Panc1 (cell line): ENCODE measurements around the gene MTMR12. TPM values are rescaled to one million over a fixed set of nuclear protein-coding genes. Genes with fewer than 3 reads are reported as not detected.

Source experiments
- ATAC-seq: fragments of 200-7000 bp; cut with Tn5 transposase; 2 replicates; pipeline ENCODE4 v1.9.1; 2020; ENCODE audit warnings: mild to moderate bottlenecking, moderate library complexity
- BruUV-seq: library from RNA; stranded (reverse); fragments of 400-500 nt; replicated peaks from 2 replicates; lab custom pipeline; 2021; lab: Mats Ljungman, UMichigan
- CTCF ChIA-PET: fragments of 300-600 bp; sonication (Branson Sonifier 250); formaldehyde crosslinking; loops from one replicate; lab custom pipeline; 2022; ENCODE audit warnings: antibody characterized with exemption; lab: Charles Lee
- POLR2A ChIA-PET: fragments of 300-600 bp; sonication (Branson Sonifier 250); formaldehyde crosslinking; loops from one replicate; lab custom pipeline; 2022; ENCODE audit warnings: antibody characterized with exemption; lab: Charles Lee
- DNase-seq: peaks from one replicate; pipeline ENCODE4 v3.0.0-alpha.2; 2010; ENCODE audit warnings: low read depth, low spot score
- H3K27ac ChIP-seq: 2 replicates; pipeline ENCODE4 v1.5.1; 2011; ENCODE audit warnings: mild to moderate bottlenecking, low read length, inconsistent platforms
- H3K27me3 ChIP-seq: fragments of 200-500 bp; sonication (Bioruptor generic); 2 replicates; pipeline ENCODE4 v1.6.0; 2014; ENCODE audit warnings: low read length, inconsistent platforms; ENCODE audit not compliant: control insufficient read depth, insufficient read depth
- H3K36me3 ChIP-seq: fragments of 200-500 bp; sonication (Bioruptor generic); 2 replicates; pipeline ENCODE4 v1.5.1; 2014; ENCODE audit warnings: inconsistent platforms, mild to moderate bottlenecking, low read length, moderate library complexity; ENCODE audit not compliant: control insufficient read depth, insufficient read depth
- H3K4me1 ChIP-seq: 2 replicates; pipeline ENCODE4 v1.5.1; 2011; ENCODE audit warnings: inconsistent platforms, mild to moderate bottlenecking, low read length, moderate library complexity; ENCODE audit not compliant: control insufficient read depth, insufficient read depth
- H3K4me3 ChIP-seq, 2 experiments: 2 replicates each; pipeline ENCODE4 v1.5.1; 2011 to 2012; ENCODE audit warnings: low read depth in 2 of 2, low read length in 2 of 2, mild to moderate bottlenecking in 2 of 2, inconsistent platforms in 1 of 2, moderate library complexity in 1 of 2
- H3K9me3 ChIP-seq: fragments of 200-500 bp; sonication (Bioruptor generic); 2 replicates; pipeline ENCODE4 v1.5.1; 2014; ENCODE audit warnings: low read depth, mild to moderate bottlenecking, inconsistent platforms, low read length, moderate library complexity; ENCODE audit not compliant: control insufficient read depth, insufficient read depth
- POLR2AphosphoS5 ChIP-seq: IDR thresholded peaks from 2 replicates; pipeline ENCODE4 v1.6.1; 2012; ENCODE audit warnings: mild to moderate bottlenecking, low read depth, low read length, moderate library complexity
- SIN3A ChIP-seq: IDR thresholded peaks from 2 replicates; pipeline ENCODE4 v1.6.1; 2012; ENCODE audit warnings: low read depth, mild to moderate bottlenecking, low read length, moderate library complexity, borderline replicate concordance; ENCODE audit not compliant: insufficient read depth
- TCF7L2 ChIP-seq: IDR thresholded peaks from 2 replicates; pipeline ENCODE4 v1.6.1; 2011; ENCODE audit warnings: mild to moderate bottlenecking, low read depth, low read length, inconsistent platforms
- in situ Hi-C: cut with HindIII; loops from 2 replicates; pipeline ENCODE4 v1.10.0; 2016; ENCODE audit warnings: low sequenced_read_pairs, low pct_unique_long_range_greater_than_20kb
- intact Hi-C: fragments of 100-400 bp; cut with micrococcal nuclease; formaldehyde crosslinking; loops from one replicate; pipeline ENCODE4 v1.10.0; 2022; ENCODE audit not compliant: unreplicated experiment
- total RNA-seq: library from RNA; stranded (reverse); gene quantifications from one replicate; pipeline ENCODE4 v1.2.1, GENCODE V29; 2021; ENCODE audit not compliant: unreplicated experiment
- TF ChIP-seq, protein P1 (sequence below), 2 experiments: IDR thresholded peaks; 2 replicates each; pipeline ENCODE4 v1.6.1; 2011 to 2012; ENCODE audit warnings: low read depth in 2 of 2, control low read depth in 1 of 2, low read length in 1 of 2, mild to moderate bottlenecking in 1 of 2, moderate library complexity in 1 of 2; ENCODE audit not compliant: insufficient read depth in 1 of 2
- TF ChIP-seq, protein P2 (sequence below): fragments of 450-650 bp; IDR thresholded peaks from 2 replicates; pipeline ENCODE4 v1.5.1; 2017; ENCODE audit warnings: mild to moderate bottlenecking

The MTMR12 gene
- total RNA-seq, 1 experiment from 2014 or later, result 42.4 TPM

- H3K4me3 ChIP-seq, result no peak overlapping the region
- CTCF ChIA-PET, result no interaction called here
- H3K27ac ChIP-seq, result no peak overlapping the region
- DNase-seq (no peak), ATAC-seq (no peak)
- no peak for TF ChIP-seq TCF7L2
- no peak for TF ChIP-seq POLR2AphosphoS5
- TF ChIP-seq, protein P1, sequence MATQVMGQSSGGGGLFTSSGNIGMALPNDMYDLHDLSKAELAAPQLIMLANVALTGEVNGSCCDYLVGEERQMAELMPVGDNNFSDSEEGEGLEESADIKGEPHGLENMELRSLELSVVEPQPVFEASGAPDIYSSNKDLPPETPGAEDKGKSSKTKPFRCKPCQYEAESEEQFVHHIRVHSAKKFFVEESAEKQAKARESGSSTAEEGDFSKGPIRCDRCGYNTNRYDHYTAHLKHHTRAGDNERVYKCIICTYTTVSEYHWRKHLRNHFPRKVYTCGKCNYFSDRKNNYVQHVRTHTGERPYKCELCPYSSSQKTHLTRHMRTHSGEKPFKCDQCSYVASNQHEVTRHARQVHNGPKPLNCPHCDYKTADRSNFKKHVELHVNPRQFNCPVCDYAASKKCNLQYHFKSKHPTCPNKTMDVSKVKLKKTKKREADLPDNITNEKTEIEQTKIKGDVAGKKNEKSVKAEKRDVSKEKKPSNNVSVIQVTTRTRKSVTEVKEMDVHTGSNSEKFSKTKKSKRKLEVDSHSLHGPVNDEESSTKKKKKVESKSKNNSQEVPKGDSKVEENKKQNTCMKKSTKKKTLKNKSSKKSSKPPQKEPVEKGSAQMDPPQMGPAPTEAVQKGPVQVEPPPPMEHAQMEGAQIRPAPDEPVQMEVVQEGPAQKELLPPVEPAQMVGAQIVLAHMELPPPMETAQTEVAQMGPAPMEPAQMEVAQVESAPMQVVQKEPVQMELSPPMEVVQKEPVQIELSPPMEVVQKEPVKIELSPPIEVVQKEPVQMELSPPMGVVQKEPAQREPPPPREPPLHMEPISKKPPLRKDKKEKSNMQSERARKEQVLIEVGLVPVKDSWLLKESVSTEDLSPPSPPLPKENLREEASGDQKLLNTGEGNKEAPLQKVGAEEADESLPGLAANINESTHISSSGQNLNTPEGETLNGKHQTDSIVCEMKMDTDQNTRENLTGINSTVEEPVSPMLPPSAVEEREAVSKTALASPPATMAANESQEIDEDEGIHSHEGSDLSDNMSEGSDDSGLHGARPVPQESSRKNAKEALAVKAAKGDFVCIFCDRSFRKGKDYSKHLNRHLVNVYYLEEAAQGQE (IDR thresholded peaks at IDR 0.05; ENCODE audit: insufficient read depth in 1 of 2, low read depth in 2 of 2, low read length in 1 of 2), result no peak
- TF ChIP-seq, protein P2, sequence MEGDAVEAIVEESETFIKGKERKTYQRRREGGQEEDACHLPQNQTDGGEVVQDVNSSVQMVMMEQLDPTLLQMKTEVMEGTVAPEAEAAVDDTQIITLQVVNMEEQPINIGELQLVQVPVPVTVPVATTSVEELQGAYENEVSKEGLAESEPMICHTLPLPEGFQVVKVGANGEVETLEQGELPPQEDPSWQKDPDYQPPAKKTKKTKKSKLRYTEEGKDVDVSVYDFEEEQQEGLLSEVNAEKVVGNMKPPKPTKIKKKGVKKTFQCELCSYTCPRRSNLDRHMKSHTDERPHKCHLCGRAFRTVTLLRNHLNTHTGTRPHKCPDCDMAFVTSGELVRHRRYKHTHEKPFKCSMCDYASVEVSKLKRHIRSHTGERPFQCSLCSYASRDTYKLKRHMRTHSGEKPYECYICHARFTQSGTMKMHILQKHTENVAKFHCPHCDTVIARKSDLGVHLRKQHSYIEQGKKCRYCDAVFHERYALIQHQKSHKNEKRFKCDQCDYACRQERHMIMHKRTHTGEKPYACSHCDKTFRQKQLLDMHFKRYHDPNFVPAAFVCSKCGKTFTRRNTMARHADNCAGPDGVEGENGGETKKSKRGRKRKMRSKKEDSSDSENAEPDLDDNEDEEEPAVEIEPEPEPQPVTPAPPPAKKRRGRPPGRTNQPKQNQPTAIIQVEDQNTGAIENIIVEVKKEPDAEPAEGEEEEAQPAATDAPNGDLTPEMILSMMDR, result no peak
- no peak for TF ChIP-seq SIN3A
- in situ Hi-C loops (no loop called here), intact Hi-C loops (no loop called here)
- no peaks in the 10 kb centered on the region for H3K9me3 ChIP-seq
- peaks cover 4% of the 10 kb centered on the region; the same call in 1 of the 2 replicates for H3K36me3 ChIP-seq
- BruUV-seq, result no TSS peak
- H3K27me3 ChIP-seq, result no peaks in the 10 kb centered on the region
- POLR2A ChIA-PET, result no interaction called here
- no peaks in the 10 kb centered on the region for H3K4me1 ChIP-seq
These were observed 40.0 kb downstream of the MTMR12 start for GRCh38 chr5:32272746-32273145.

DNA sequence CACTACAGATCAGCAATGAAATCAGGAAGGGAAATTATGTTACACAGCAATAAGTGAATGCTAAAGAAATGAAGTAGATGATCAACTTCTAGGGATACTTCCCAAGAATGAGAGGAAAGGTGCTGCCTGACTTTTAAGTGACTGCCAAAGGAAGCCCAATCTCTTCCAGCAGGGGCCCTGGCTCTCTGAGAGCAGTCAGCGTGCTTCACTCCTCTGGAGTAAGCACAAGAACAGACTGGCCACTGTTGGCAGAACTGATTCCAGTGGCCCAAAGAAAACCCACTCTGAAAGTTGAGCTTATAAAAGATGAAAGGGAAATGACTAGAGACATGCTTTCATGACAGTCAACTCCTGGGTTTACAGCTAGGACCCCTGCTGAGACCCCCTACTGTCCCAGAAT, 41.8 kb downstream of the MTMR12 start:
- no peak for TF ChIP-seq SIN3A
- TF ChIP-seq TCF7L2, result no peak
- TF ChIP-seq, protein P1 (IDR thresholded peaks at IDR 0.05; ENCODE audit: insufficient read depth in 1 of 2, low read depth in 2 of 2, low read length in 1 of 2), result no peak
- TF ChIP-seq, protein P2, result no peak
- no peak for TF ChIP-seq POLR2AphosphoS5
- Histone ChIP-seq H3K9me3 (no peaks in the 10 kb centered on the region), H3K4me1 (no peaks in the 10 kb centered on the region), H3K36me3 (peaks cover 4% of the 10 kb centered on the region; the same call in 1 of the 2 replicates), H3K4me3 (no peak overlapping the region), H3K27me3 (no peaks in the 10 kb centered on the region), H3K27ac (no peak overlapping the region)
- ChIA-PET CTCF (no interaction called here), POLR2A (no interaction called here)
- no TSS peak for BruUV-seq
- intact Hi-C loops (no loop called here), in situ Hi-C loops (no loop called here)
- no peak for ATAC-seq
- no peak for DNase-seq
